ENCODE results near the gene HNRNPA1. TPM values are rescaled to one million over a fixed set of nuclear protein-coding genes. Genes with fewer than 3 reads are reported as not detected.
A peak's percentile ranks its signal among the peaks of the same experiment; 100 is the strongest.

HNRNPA1 gene
- total and polyA plus RNA-seq, 9 of the 15 experiments (the other 6 are each of a cell fraction or from before 2014, with no cell fraction given) = 1,166 to 2,703 (median 1,815) TPM

GRCh38 chr12:54279632-54280467 lies 676 bp upstream of the HNRNPA1 start, which contains the start of gene CBX5 (continued):
- TF ChIP-seq KAT7 (CRISPR knock-in tag; IDR thresholded peaks at IDR 0.05; ENCODE audit: borderline replicate concordance) (0 out of 2 replicates have a peak, but pooled peaks have one; percentile 21), UBTF (IDR thresholded peaks at IDR 0.05; ENCODE audit: borderline replicate concordance in 1 of 2, low read depth in 2 of 2, low read length in 2 of 2) (no peak), SMAD3 (CRISPR knock-in tag; conservative IDR thresholded peaks at IDR 0.05) (0 out of 2 replicates have a peak, but pooled peaks have one; percentile 56), ZNF445 (CRISPR knock-in tag; IDR thresholded peaks at IDR 0.05; ENCODE audit: low read depth) (no peak), CBX1 (IDR thresholded peaks at IDR 0.05; ENCODE audit: low read depth) (peak; percentile 71; the same call in 1 of the 2 replicates), ZBTB17 (CRISPR knock-in tag; IDR thresholded peaks at IDR 0.05) (no peak), CBFA2T2 (conservative IDR thresholded peaks at IDR 0.05) (no peak), ZNF277 (CRISPR knock-in tag; IDR thresholded peaks at IDR 0.05; ENCODE audit: borderline replicate concordance) (no peak), L3MBTL2 (IDR thresholded peaks at IDR 0.05) (peak; percentile 96), ZNF12 (CRISPR knock-in tag; IDR thresholded peaks at IDR 0.05) (0 out of 2 replicates have a peak, but pooled peaks have one; percentile 2), MCM3 (IDR thresholded peaks at IDR 0.05) (no peak), HSF4 (CRISPR knock-in tag; IDR thresholded peaks at IDR 0.05; ENCODE audit: borderline replicate concordance) (no peak), JUNB (CRISPR knock-in tag; conservative IDR thresholded peaks at IDR 0.05) (no peak), DDX20 (tag; IDR thresholded peaks at IDR 0.05; ENCODE audit: low read depth) (no peak), RHOXF2B (CRISPR knock-in tag; conservative IDR thresholded peaks at IDR 0.05) (no peak), NR4A1 (CRISPR knock-in tag; IDR thresholded peaks at IDR 0.05) (peak; percentile 26; the same call in 1 of the 2 replicates), NR4A1 (tag; IDR thresholded peaks at IDR 0.05) (no peak), ZNF644 (tag; IDR thresholded peaks at IDR 0.05; ENCODE audit: low read depth) (no peak), RBBP5 (IDR thresholded peaks at IDR 0.05; ENCODE audit: borderline replicate concordance, insufficient read depth, low read length, poor library complexity, severe bottlenecking) (no peak), ZNF696 (CRISPR knock-in tag; conservative IDR thresholded peaks at IDR 0.05) (no peak), THRB (CRISPR knock-in tag; conservative IDR thresholded peaks at IDR 0.05) (no peak), NCOA2 (IDR thresholded peaks at IDR 0.05; ENCODE audit: partially characterized antibody in 2 of 2) (no peak), GTF2A2 (tag; IDR thresholded peaks at IDR 0.05) (no peak), RBM15 (IDR thresholded peaks at IDR 0.05; ENCODE audit: insufficient read depth, low read length) (no peak)

Measured in K562 (cell line).